GM23338 (cell line): ENCODE data around the gene BLTP2. TPM values are rescaled to one million over a fixed set of nuclear protein-coding genes. Genes with fewer than 3 reads are reported as not detected.

Source experiments
- ATAC-seq: fragments of 200-7000 bp; cut with Tn5 transposase; 3 replicates; pipeline ENCODE4 v1.9.1; 2020
- DNase-seq: peaks from one replicate; pipeline ENCODE4 v3.0.0-alpha.2; 2015; ENCODE audit warnings: low spot score
- H2AFZ ChIP-seq: fragments of 200-600 bp; sonication (generic); 2 replicates; pipeline ENCODE4 v1.8.0; 2016; ENCODE audit warnings: antibody characterized with exemption, mild to moderate bottlenecking, moderate library complexity
- H3F3A ChIP-seq: fragments of 200-600 bp; sonication (generic); replicated peaks from 2 replicates; pipeline ENCODE4 v1.8.0; 2017; ENCODE audit warnings: antibody characterized with exemption, mixed run types, low read depth
- H3K27ac ChIP-seq: fragments of 200-600 bp; sonication (generic); 2 replicates; pipeline ENCODE4 v1.6.1; 2016; ENCODE audit warnings: low read depth
- H3K27me3 ChIP-seq: fragments of 200-600 bp; sonication (generic); 2 replicates; pipeline ENCODE4 v1.8.0; 2016; ENCODE audit warnings: mild to moderate bottlenecking, mixed run types, moderate library complexity; ENCODE audit not compliant: insufficient read depth
- H3K36me3 ChIP-seq: fragments of 200-600 bp; sonication (generic); 2 replicates; pipeline ENCODE4 v1.8.0; 2016; ENCODE audit warnings: mild to moderate bottlenecking; ENCODE audit not compliant: insufficient read depth
- H3K4me1 ChIP-seq: fragments of 200-600 bp; sonication (generic); 2 replicates; pipeline ENCODE4 v1.8.0; 2016; ENCODE audit warnings: mild to moderate bottlenecking, moderate library complexity; ENCODE audit not compliant: insufficient read depth
- H3K4me2 ChIP-seq: fragments of 200-600 bp; sonication (generic); 2 replicates; pipeline ENCODE4 v1.7.1; 2017; ENCODE audit warnings: mixed run types
- H3K4me3 ChIP-seq: fragments of 200-600 bp; sonication (generic); 2 replicates; pipeline ENCODE4 v1.6.1; 2016; ENCODE audit warnings: mixed run types
- H3K79me2 ChIP-seq: fragments of 200-600 bp; sonication (generic); replicated peaks from 2 replicates; pipeline ENCODE4 v1.8.0; 2017; ENCODE audit warnings: mild to moderate bottlenecking; ENCODE audit not compliant: insufficient read depth
- H3K9me2 ChIP-seq: fragments of 200-600 bp; sonication (generic); 2 replicates; pipeline ENCODE4 v1.8.0; 2017; ENCODE audit not compliant: insufficient read depth
- H4K20me1 ChIP-seq: fragments of 200-600 bp; sonication (generic); replicated peaks from 2 replicates; pipeline ENCODE4 v1.8.0; 2017; ENCODE audit warnings: mild to moderate bottlenecking; ENCODE audit not compliant: insufficient read depth
- H3K27ac Mint-ChIP-seq: 2 replicates; pipeline ENCODE4 v1.8.0; 2020; ENCODE audit warnings: inconsistent platforms, mild to moderate bottlenecking, moderate library complexity, mixed read lengths
- H3K27me3 Mint-ChIP-seq: 3 replicates; pipeline ENCODE4 v1.8.0; 2022; ENCODE audit warnings: low read depth, mild to moderate bottlenecking, moderate library complexity, mixed read lengths, inconsistent platforms; ENCODE audit not compliant: insufficient read depth, poor library complexity
- H3K36me3 Mint-ChIP-seq: 3 replicates; pipeline ENCODE4 v1.8.0; 2021; ENCODE audit warnings: low read depth, mild to moderate bottlenecking, inconsistent platforms, moderate library complexity, mixed read lengths
- H3K4me1 Mint-ChIP-seq: 3 replicates; pipeline ENCODE4 v1.8.0; 2020; ENCODE audit warnings: mild to moderate bottlenecking, inconsistent platforms, mixed read lengths
- H3K4me3 Mint-ChIP-seq: 3 replicates; pipeline ENCODE4 v1.8.0; 2021; ENCODE audit warnings: moderate library complexity, mild to moderate bottlenecking, inconsistent platforms, mixed read lengths
- H3K9me3 Mint-ChIP-seq: 3 replicates; pipeline ENCODE4 v1.8.0; 2020; ENCODE audit warnings: moderate library complexity, mild to moderate bottlenecking, inconsistent platforms, mixed read lengths
- CREB1 ChIP-seq: fragments of 250-450 bp; sonication (Bioruptor Pico); IDR thresholded peaks from 2 replicates; pipeline ENCODE4 v1.5.0; 2020; ENCODE audit warnings: low read depth, mild to moderate bottlenecking, moderate library complexity
- CTCF ChIP-seq, 2 experiments: fragments of 200-600 bp in 1 of 2; sonication (generic) in 1 of 2; conservative IDR thresholded peaks; 2 replicates each; pipeline versions ENCODE4 v1.5.1 to v1.6.1; 2016 to 2017; ENCODE audit warnings: antibody characterized with exemption in 2 of 2, low read depth in 2 of 2, mild to moderate bottlenecking in 2 of 2, moderate library complexity in 1 of 2
- ETS1 ChIP-seq: IDR thresholded peaks from 2 replicates; pipeline ENCODE4 v1.6.1; 2016; ENCODE audit warnings: antibody characterized with exemption
- EZH2 ChIP-seq: fragments of 200-600 bp; sonication (generic); IDR thresholded peaks from one replicate; pipeline ENCODE4 v1.8.0; 2017; ENCODE audit warnings: antibody characterized with exemption, mild to moderate bottlenecking, low read depth; ENCODE audit not compliant: unreplicated experiment
- EZH2phosphoT487 ChIP-seq: fragments of 200-600 bp; sonication (generic); IDR thresholded peaks from one replicate; pipeline ENCODE4 v1.8.1; 2018; ENCODE audit warnings: antibody characterized with exemption; ENCODE audit not compliant: unreplicated experiment
- JUNB ChIP-seq: IDR thresholded peaks from one replicate; pipeline ENCODE4 v1.6.1; 2016; ENCODE audit warnings: antibody characterized with exemption; ENCODE audit not compliant: unreplicated experiment
- NANOG ChIP-seq: IDR thresholded peaks from 2 replicates; pipeline ENCODE4 v1.6.1; 2016; ENCODE audit warnings: antibody characterized with exemption, borderline replicate concordance
- POLR2AphosphoS5 ChIP-seq: IDR thresholded peaks from 2 replicates; pipeline ENCODE4 v1.6.1; 2016; ENCODE audit warnings: antibody characterized with exemption, low read depth
- STAT1 ChIP-seq: IDR thresholded peaks from one replicate; pipeline ENCODE4 v1.6.1; 2016; ENCODE audit warnings: antibody characterized with exemption; ENCODE audit not compliant: unreplicated experiment
- ZNF114 ChIP-seq: fragments of 250-450 bp; sonication (Bioruptor Pico); IDR thresholded peaks from 2 replicates; pipeline ENCODE4 v1.5.0; 2020; ENCODE audit warnings: mild to moderate bottlenecking, moderate library complexity
- ZNF331 ChIP-seq: fragments of 250-450 bp; sonication (Bioruptor Pico); IDR thresholded peaks from 2 replicates; pipeline ENCODE4 v1.5.0; 2020; ENCODE audit warnings: low read depth, mild to moderate bottlenecking, moderate library complexity
- polyA plus RNA-seq: library from polyadenylated mRNA; unstranded; fragments of >200 nt; fragmentation: Nextera tagmentation; extraction: Ambion mirVana; gene quantifications from 2 replicates; pipeline ENCODE4 v1.2.1, GENCODE V29; 2016
- total RNA-seq: library from RNA; depleted of rRNA; stranded (reverse); fragments of >200 nt; shearing (Covaris generic); gene quantifications from 2 replicates; pipeline ENCODE4 v1.2.3, GENCODE V29; 2014
- TF ChIP-seq, protein P1 (sequence below): IDR thresholded peaks from one replicate; pipeline ENCODE4 v1.6.1; 2018; ENCODE audit warnings: antibody characterized with exemption; ENCODE audit not compliant: unreplicated experiment
- TF ChIP-seq, protein P2 (sequence below): fragments of 250-450 bp; sonication (Bioruptor Pico); IDR thresholded peaks from 2 replicates; pipeline ENCODE4 v1.5.0; 2020; ENCODE audit warnings: mild to moderate bottlenecking, moderate library complexity

BLTP2 gene
- total and polyA plus RNA-seq, 2 experiments from 2014 or later = 58.6 to 166 TPM

DNA sequence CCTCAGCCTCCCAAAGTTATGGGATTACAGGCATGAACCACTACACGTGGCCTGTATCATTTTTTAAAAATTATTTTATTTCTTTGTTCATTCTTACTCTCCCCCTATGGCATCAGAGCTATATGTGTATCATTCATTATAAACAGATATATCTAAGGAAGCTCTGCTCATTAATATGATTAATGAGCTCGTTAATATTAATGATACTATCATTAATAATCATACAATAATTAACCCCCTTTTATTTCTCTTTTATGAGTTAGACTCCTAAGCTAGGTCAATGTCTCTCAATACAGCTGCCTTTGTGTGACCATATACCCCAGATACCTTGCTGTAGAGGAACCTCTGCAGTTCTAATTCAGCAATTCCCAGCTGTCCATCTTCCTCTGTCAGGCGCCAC lies 26.5 kb downstream of the BLTP2 start (continued):
- TF ChIP-seq CREB1 (CRISPR knock-in tag) (no peak), EZH2phosphoT487 (no peak), NANOG (no peak)

DNA sequence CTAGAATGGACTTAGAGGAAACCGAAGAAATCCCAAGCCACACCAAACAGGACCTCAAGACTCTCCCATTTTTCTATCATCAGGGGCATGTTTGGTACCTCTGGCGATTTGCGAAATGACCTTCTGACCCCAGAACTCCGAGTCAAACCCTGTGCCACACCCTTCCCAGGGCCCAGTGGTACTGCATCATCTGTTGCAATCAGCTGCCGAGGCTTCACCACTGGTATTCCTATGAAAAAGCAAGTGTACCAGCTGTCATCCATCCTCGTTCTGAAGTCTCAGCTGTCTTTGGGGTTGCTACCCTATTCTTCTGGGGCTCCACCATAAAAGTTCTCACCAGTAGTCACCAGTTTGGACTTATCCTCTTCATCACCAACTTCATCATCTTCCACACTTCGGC lies 28.7 kb downstream of the BLTP2 start:
- no peaks in the 10 kb centered on the region for H3K4me1 Mint-ChIP-seq

More for the DNA sequence above, 28.7 kb downstream of the BLTP2 start:
- H3K36me3 ChIP-seq = peaks cover 75% of the 10 kb centered on the region
- H3K27ac Mint-ChIP-seq = no peak overlapping the region
- no peak overlapping the region for H3K4me3 Mint-ChIP-seq
- no peak overlapping the region for H3K4me2 ChIP-seq
- H3F3A ChIP-seq = peaks cover 8% of the 10 kb centered on the region
- no peak overlapping the region for H2AFZ ChIP-seq
- no peaks in the 10 kb centered on the region for H3K9me3 Mint-ChIP-seq
- H3K79me2 ChIP-seq = no peaks in the 10 kb centered on the region
- no peaks in the 10 kb centered on the region for H3K27me3 ChIP-seq
- H3K4me3 ChIP-seq = no peak overlapping the region
- TF ChIP-seq NANOG (no peak), EZH2 (no peak), STAT1 (no peak), ZNF114 (CRISPR knock-in tag) (no peak), JUNB (no peak), ETS1 (no peak), EZH2phosphoT487 (no peak), CTCF (conservative IDR thresholded peaks at IDR 0.05; ENCODE audit: low read depth in 2 of 2) (no peak), ZNF331 (CRISPR knock-in tag) (no peak), CREB1 (CRISPR knock-in tag) (no peak), POLR2AphosphoS5 (no peak)
- TF ChIP-seq, protein P1, sequence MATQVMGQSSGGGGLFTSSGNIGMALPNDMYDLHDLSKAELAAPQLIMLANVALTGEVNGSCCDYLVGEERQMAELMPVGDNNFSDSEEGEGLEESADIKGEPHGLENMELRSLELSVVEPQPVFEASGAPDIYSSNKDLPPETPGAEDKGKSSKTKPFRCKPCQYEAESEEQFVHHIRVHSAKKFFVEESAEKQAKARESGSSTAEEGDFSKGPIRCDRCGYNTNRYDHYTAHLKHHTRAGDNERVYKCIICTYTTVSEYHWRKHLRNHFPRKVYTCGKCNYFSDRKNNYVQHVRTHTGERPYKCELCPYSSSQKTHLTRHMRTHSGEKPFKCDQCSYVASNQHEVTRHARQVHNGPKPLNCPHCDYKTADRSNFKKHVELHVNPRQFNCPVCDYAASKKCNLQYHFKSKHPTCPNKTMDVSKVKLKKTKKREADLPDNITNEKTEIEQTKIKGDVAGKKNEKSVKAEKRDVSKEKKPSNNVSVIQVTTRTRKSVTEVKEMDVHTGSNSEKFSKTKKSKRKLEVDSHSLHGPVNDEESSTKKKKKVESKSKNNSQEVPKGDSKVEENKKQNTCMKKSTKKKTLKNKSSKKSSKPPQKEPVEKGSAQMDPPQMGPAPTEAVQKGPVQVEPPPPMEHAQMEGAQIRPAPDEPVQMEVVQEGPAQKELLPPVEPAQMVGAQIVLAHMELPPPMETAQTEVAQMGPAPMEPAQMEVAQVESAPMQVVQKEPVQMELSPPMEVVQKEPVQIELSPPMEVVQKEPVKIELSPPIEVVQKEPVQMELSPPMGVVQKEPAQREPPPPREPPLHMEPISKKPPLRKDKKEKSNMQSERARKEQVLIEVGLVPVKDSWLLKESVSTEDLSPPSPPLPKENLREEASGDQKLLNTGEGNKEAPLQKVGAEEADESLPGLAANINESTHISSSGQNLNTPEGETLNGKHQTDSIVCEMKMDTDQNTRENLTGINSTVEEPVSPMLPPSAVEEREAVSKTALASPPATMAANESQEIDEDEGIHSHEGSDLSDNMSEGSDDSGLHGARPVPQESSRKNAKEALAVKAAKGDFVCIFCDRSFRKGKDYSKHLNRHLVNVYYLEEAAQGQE = no peak
- TF ChIP-seq, protein P2, sequence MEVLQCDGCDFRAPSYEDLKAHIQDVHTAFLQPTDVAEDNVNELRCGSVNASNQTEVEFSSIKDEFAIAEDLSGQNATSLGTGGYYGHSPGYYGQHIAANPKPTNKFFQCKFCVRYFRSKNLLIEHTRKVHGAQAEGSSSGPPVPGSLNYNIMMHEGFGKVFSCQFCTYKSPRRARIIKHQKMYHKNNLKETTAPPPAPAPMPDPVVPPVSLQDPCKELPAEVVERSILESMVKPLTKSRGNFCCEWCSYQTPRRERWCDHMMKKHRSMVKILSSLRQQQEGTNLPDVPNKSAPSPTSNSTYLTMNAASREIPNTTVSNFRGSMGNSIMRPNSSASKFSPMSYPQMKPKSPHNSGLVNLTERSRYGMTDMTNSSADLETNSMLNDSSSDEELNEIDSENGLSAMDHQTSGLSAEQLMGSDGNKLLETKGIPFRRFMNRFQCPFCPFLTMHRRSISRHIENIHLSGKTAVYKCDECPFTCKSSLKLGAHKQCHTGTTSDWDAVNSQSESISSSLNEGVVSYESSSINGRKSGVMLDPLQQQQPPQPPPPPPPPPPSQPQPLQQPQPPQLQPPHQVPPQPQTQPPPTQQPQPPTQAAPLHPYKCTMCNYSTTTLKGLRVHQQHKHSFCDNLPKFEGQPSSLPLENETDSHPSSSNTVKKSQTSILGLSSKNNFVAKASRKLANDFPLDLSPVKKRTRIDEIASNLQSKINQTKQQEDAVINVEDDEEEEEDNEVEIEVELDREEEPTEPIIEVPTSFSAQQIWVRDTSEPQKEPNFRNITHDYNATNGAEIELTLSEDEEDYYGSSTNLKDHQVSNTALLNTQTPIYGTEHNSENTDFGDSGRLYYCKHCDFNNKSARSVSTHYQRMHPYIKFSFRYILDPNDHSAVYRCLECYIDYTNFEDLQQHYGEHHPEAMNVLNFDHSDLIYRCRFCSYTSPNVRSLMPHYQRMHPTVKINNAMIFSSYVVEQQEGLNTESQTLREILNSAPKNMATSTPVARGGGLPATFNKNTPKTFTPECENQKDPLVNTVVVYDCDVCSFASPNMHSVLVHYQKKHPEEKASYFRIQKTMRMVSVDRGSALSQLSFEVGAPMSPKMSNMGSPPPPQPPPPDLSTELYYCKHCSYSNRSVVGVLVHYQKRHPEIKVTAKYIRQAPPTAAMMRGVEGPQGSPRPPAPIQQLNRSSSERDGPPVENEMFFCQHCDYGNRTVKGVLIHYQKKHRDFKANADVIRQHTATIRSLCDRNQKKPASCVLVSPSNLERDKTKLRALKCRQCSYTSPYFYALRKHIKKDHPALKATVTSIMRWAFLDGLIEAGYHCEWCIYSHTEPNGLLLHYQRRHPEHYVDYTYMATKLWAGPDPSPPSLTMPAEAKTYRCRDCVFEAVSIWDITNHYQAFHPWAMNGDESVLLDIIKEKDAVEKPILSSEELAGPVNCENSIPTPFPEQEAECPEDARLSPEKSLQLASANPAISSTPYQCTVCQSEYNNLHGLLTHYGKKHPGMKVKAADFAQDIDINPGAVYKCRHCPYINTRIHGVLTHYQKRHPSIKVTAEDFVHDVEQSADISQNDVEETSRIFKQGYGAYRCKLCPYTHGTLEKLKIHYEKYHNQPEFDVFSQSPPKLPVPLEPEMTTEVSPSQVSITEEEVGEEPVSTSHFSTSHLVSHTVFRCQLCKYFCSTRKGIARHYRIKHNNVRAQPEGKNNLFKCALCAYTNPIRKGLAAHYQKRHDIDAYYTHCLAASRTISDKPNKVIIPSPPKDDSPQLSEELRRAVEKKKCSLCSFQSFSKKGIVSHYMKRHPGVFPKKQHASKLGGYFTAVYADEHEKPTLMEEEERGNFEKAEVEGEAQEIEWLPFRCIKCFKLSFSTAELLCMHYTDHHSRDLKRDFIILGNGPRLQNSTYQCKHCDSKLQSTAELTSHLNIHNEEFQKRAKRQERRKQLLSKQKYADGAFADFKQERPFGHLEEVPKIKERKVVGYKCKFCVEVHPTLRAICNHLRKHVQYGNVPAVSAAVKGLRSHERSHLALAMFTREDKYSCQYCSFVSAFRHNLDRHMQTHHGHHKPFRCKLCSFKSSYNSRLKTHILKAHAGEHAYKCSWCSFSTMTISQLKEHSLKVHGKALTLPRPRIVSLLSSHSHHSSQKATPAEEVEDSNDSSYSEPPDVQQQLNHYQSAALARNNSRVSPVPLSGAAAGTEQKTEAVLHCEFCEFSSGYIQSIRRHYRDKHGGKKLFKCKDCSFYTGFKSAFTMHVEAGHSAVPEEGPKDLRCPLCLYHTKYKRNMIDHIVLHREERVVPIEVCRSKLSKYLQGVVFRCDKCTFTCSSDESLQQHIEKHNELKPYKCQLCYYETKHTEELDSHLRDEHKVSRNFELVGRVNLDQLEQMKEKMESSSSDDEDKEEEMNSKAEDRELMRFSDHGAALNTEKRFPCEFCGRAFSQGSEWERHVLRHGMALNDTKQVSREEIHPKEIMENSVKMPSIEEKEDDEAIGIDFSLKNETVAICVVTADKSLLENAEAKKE (CRISPR knock-in tag) = no peak
- ATAC-seq (no peak), DNase-seq (no peak)
- peaks cover 95% of the 10 kb centered on the region for H3K36me3 Mint-ChIP-seq
- no peaks in the 10 kb centered on the region for H3K9me2 ChIP-seq
- no peaks in the 10 kb centered on the region for H3K4me1 ChIP-seq
- peaks cover 44% of the 10 kb centered on the region for H4K20me1 ChIP-seq
- no peak overlapping the region for H3K27ac ChIP-seq
- H3K27me3 Mint-ChIP-seq = no peaks in the 10 kb centered on the region
